Stimulated activated CD8-positive, alpha-beta memory T cell treated with anti-CD3 and anti-CD28 coated beads, Interleukin-15, amount 100 ng/mL, for 24 hours (primary cell): Measurements from ENCODE around the gene GRIN1.

ENCODE experiments used
- DNase-seq: peaks from one replicate; pipeline ENCODE4 v3.0.0-alpha.2; 2020; ENCODE audit warnings: low read depth

The GRIN1 gene

GRCh38 chr9:137164370-137165249 is 25.7 kb downstream of the GRIN1 start:
- DNase-seq = no peak

DNA sequence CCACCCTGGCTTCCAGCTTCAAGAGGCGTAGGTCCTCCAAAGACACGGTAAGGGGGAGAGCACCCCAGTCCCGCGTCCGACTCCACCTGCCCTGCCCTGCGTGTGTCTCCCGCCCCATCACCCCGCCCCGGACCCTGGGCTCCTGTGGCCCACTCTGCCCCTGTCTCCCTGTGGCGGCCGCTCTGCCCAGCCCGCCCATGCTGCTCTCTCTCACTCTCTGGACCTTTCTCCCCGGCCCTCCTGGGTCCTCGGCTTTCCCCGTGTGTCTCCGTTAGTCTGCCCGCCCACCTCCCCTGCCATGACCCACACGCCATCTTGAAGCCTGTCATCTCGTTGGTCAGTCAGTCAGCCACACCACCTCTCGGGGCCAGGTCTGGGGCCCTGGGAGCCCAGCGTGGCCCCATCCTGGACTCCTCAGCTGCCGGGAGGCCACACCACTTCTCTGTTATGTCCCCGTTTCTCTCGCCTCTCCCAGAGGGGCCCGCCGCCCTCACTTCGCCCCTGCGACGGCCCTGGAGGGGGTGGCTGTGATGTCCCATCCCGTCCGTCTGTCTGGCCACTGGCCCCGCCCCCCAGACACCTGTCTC is 26.4 kb downstream of the GRIN1 start:
- DNase-seq = no peak

DNA sequence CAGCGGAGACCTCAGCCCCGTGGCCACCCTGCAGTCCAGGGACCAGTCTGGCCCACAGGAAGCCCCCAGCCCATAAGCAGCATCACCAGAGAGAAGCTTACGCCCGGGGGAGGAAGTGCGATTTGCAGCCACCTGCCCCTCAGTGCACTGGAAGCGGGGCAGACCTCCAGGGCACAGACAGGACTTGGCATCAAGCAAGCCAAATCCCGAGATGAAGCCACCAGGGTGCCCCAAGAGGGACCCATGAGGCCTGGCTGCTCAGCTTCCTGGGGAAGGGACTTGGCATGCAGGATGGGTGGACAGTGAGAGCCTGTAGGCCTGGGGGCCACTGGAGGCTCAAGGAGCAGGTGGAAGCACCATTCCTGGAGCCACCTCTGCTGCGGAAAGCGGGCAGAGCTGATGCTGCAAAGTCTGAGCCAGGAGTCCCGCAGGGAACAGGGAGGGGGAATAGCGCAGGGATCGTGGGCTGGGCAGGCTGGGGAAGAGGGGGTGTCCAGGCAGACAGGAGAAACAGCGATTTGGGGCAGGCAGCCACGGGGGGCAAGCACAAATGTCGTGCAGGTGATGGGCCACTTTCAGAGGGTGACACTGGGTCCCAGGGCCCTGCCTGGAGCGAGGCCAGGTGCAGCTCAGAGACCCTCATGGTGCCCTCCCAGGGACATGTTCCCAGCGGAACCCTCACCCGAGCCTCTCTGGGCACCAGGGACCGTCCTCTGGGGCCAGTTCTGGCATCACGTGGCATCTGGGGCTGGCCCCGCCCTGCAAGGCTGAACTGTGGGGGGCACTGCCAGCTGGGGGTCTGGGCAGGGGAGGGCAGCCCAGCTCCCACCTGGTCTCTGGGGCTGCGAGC is 27.7 kb downstream of the GRIN1 start:
- DNase-seq = no peak

GRCh38 chr9:137167277-137167746 is 28.4 kb downstream of the GRIN1 start:
- DNase-seq = no peak

DNA sequence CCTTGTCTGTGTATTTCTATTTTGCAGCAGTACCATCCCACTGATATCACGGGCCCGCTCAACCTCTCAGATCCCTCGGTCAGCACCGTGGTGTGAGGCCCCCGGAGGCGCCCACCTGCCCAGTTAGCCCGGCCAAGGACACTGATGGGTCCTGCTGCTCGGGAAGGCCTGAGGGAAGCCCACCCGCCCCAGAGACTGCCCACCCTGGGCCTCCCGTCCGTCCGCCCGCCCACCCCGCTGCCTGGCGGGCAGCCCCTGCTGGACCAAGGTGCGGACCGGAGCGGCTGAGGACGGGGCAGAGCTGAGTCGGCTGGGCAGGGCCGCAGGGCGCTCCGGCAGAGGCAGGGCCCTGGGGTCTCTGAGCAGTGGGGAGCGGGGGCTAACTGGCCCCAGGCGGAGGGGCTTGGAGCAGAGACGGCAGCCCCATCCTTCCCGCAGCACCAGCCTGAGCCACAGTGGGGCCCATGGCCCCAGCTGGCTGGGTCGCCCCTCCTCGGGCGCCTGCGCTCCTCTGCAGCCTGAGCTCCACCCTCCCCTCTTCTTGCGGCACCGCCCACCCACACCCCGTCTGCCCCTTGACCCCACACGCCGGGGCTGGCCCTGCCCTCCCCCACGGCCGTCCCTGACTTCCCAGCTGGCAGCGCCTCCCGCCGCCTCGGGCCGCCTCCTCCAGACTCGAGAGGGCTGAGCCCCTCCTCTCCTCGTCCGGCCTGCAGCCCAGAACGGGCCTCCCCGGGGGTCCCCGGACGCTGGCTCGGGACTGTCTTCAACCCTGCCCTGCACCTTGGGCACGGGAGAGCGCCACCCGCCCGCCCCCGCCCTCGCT is 29.0 kb downstream of the GRIN1 start:
- DNase-seq = no peak

DNA sequence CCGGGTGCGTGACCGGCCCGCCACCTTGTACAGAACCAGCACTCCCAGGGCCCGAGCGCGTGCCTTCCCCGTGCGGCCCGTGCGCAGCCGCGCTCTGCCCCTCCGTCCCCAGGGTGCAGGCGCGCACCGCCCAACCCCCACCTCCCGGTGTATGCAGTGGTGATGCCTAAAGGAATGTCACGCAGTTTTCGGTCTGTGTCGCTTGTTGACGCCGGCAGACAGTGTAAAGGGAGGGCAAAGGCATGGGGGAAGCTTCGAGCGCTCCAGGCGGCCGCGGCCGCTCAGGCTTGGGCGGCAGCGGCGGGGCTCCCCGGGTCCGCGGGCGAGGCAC is 29.6 kb downstream of the GRIN1 start:
- DNase-seq = no peak

DNA sequence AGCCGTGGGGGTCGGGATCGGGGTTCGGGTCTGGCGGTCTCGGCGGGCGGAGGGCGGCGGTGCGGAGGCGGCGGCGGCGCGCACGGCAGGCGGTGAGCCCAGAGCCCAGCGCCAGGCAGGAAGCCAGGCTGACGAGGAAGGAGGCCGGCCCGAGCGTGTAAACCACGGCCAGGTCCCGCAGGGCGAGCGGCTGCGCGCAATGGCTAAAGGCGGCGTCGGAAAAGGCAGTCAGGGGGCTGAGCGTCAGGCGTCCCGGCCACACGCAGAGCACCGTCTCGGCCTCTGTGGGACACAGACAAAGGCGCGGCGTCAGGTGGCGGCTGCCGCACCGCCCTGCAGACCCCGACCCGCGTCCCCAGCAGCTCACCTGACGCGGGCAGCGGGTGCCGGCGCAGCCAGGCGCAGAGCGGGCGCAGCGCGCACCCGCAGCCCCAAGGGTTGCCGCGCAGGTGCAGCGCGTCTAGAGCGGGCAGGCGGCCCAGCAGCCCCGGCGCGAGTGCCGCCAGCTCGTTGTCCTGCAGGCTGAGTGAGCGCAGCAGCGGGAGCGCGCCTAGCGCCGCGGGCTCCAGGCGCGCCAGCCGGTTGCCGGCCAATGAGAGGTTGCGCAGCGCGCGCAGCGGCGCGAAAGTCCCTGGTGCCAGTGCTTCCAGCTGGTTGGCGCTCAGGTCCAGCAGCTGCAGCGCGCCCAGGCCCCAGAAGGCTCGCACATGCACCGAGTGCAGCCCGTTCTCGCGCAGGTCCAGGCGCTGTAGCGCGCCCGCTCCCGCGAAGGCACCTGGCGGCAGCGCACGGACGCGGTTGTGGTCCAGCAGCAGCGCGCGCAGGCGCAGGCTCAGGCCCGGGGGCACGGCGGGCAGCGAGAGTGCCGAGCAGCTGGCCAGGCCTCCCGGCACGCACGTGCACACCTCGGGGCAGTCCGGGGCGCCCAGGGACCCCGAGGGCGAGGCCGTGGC is 30.2 kb downstream of the GRIN1 start:
- DNase-seq = no peak

- DNase-seq = no peak
Observed at GRCh38 chr9:137169896-137170358, 31.0 kb downstream of the GRIN1 start, which contains the start of gene LRRC26. TSS of gene LRRC26 (minus strand) at chr9:137170051. CDS start at chr9:137169943, 108 bp downstream.

- DNase-seq = no peak
Observed at GRCh38 chr9:137170486-137171148, 31.7 kb downstream of the GRIN1 start.

DNA sequence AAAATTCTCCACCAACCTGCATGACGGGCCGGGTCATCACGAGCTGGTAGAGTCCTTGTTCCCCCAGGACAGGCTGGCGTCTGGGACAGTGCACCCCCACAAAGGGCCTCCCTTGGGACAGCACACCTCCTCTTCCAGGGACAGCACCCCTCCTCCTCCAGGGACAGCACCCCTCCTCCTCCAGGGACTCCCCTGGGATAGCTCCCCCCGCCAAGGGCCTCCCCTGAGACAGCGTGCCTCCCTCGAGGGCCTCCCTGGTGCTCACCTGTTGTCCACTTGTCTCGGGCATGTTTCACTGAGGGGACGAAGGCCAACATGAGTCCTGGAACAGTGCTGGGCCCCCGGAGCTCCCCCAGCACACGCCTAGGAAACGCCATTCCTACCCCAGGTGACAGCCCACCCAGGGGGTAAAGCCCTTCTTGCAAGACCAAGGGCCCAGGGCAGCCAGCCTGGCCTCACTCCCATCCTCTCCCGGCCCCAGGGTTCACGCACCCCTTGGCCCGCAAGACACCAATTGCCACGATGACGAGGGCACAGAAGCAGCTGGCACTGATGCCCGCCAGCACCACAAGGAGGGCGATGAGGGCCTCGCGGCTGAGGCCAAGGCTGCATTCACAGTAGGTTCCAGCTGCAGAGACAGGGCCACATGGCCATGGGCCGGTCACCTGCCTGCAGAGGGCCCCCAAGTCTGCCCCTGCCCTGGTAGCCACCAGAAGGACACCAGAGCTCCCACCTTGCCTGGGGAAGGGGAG is 32.4 kb downstream of the GRIN1 start:
- DNase-seq = no peak

DNA sequence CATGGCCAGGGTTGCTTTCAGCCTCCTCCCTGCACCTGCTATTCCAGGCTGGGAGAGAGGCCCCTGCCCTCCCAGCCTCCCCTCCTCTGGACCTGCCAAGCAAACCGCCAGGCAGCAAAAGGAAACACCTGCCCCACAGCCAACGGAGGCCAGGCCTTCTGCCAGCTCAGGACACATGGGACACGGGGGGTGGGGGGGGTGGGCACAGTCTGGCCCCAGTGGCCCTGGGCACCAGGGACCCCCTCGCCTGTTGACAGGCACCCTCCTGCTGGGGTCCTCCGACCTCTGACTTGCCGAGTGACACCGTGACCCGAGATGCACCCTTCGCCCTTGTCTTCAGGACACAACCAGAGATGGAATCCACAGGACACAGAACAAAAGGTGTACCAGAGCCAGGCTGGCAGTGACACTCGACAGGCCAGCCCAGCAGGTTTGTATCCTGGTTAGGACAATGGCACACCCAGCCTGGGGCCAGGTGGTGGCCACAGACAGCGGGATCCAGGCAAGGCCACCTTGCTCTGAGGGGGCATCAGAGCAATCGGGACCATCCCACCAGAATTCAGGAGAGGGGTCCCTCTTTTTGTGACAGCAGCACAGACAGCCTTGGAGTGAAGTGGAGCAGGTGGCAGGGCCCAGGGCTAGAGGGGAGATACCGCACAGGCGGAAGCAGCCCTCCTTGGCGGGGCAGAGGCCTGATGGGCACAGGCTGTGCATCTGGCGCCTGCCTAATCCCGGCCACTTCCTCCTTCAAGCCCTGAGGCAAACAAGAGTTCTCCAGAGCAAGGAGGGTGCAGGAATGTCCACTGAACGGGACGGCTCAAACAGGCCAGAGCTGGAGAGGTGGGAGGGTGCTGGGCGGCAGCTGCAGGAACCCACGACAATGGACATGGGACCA is 34.2 kb downstream of the GRIN1 start:
- no peak for DNase-seq

- no peak for DNase-seq
Observed at GRCh38 chr9:137173796-137174664, 35.1 kb downstream of the GRIN1 start.

DNA sequence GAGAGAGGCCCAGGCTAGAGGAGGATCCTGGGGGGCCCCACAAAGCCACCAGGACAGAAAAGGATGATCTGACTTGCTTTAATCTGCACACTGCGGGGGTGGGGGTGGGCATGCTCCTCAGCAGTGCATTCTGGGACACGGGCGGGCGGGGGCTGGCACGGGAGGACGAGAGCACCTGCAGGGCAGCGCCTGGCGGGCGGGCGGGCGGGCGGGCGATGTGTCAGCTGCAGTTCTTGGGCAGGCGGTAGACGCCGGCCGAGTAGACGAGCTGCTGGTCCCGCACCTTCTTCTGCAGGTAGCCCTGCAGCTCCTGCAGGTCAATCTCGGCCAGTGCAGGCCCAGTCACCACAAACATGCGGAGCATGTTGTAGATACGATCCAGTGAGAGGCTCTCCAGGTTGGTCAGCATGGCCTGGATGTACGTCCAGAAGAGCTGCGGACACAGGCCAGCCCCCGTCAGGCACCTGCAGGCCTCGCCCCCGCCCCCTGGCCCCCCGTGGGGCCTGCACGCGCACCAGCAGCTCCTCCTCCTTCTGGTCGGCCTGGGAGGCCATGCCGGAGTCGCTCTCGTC is 35.9 kb downstream of the GRIN1 start:
- DNase-seq = no peak

DNA sequence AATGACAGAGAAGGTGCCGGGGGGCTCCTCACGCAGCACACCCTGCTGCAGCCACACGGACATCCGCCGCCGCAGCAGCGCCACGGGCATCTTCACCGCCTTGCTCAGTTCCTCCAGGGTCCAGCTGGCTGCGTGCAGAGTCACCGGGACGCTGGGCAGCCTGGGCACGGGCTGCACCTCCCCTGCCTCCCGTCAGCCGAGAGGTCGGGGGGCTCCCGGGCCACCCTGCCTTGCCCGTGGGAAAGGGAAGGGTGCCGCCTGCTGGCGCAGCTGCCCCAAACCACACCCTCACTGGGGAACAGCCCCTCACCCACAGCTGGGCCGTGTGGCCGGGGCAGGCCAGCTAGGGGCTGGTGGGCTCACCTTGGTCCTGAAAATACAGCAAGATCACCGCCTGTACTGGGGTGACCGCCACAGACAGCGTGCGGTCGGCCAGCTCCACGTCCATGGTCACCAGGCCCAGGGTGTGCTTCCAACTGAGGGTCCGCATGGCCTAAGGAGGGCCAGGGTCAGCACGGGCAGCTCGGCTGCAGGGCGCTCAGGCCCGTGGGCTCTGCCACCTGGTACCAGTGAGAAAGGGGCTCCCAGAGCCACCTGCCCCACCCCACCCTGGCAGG is 36.5 kb downstream of the GRIN1 start:
- no peak for DNase-seq

DNA sequence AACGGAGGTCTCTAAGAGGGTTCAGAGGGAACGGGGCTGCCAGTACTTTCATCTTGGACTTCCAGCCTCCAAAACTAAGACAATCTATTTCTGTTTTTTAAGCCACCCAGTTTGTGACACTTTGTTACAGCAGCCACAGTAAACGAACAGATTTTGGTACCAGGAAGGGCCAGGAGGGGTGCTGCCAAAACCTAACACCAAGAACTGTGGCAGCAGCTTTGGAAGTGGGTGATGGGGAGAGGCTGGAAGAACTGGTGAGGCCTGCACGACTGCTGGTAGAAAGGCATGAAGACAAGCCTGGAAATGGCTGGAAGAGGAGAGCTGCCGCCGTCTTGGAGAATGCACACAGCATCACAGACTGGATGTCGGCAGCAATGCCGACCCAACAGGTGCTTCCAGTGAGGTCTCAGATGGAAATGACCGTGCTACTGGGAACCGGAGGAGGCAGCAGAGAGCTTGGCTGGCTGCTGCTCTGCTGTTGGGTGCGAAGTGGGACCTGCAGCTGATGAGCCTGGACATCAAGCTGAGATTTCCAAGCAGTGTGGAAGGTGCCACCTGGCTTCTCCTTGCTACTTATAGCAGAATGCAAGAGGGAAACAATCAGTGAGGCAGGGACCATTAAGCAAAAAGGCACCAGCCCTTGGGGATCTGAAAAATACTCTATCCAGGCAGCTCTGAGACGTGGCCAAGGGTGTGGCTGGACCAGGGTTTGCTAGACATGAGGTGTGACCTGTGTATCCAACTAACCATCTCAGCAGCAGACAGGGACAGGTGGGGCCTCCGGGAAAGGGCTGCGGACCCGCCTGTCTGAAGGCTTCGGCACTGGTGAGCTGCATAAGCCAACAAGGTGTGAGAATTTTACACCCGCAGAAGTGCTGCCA is 37.6 kb downstream of the GRIN1 start:
- DNase-seq = no peak
